ENCODE data around the gene GPX3.

- TF ChIP-seq CTCF (IDR thresholded peaks at IDR 0.05) (no peak), POLR2A (IDR thresholded peaks at IDR 0.05) (no peak)
Observed at GRCh38 chr5:151060742-151061141, 40.4 kb downstream of the GPX3 start.
